ENCODE results near the gene RPL22.

RPL22 gene

GRCh38 chr1:6200188-6200809 is 904 bp upstream of the RPL22 start:
- DNase-seq = no peak

- DNase-seq = no peak
Measured at GRCh38 chr1:6198646-6199297, 623 bp downstream of the RPL22 start.

GRCh38 chr1:6197746-6198427 is 1.5 kb downstream of the RPL22 start:
- DNase-seq = no peak

DNA sequence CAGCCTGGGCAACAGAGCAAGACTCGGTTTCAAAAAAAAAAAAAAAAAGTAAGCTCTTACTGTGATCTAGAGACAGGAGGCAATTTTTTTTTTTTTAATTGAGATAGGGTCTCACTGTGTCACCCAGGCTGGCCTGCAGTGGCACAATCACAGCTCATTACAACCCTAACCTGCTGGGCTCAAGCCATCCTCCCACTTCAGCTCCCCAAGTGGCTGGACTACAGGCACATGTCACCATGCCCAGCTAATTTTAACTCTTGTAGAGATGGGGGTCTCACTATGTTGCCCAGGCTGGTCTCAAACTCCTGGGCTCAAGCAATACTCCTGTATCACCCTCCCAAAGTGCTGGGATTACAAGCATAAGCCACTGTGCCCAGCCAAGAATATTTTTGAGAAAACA is 7.4 kb downstream of the RPL22 start:
- DNase-seq = no peak

DNA sequence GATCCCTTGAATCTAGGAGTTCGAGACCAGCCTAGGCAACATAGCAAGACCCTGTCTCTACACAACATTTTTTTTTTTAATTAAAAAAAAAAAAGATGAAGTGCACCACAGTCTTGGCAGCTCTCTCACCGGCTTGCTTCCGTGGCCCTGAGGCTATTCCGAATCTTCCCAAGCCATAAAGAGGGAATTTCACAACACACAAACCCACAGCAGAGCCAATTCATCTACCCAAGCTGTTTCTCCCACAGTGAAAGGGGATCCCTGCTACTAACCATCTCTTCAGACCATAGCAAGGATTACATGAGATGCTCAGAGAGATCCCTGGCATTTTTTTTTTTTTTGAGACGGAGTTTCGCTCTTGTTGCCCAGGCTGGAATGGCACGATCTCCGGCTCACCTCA is 10.9 kb downstream of the RPL22 start:
- no peak for DNase-seq

DNA sequence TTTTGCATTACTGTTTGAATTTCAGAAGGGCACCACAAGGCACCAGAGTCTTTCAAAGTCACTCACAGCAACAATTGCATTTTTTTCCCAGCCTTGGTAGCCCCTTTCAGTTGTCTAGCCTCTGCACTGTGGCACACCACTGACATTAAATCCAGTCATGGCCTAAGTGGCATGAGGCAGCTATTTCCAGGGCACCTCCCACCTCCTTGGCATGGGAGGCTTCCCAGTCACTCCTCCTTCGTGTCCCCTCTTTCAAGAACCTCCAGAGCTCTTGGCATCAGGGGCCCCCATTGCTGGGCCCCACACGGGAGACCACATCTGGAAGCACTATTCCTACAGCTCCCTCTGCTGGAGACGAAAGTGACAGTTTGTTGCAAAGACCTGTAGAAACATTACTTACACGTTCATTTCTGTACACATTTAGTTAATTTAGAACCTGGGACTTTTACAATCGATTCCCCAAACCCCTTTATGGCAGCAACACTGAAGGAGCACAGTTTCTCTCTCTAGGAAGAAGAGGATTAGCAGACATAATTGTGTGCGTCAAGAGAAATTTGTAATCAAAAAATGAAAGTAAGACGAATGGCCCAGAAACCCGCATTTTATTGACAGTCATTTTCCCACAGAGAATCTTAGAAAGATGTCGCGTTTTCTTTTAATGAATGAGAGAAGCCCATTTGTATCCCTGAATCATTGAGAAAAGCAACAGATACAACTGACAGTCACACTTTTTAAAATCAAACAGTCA is 13.6 kb downstream of the RPL22 start:
- no peak for DNase-seq

DNA sequence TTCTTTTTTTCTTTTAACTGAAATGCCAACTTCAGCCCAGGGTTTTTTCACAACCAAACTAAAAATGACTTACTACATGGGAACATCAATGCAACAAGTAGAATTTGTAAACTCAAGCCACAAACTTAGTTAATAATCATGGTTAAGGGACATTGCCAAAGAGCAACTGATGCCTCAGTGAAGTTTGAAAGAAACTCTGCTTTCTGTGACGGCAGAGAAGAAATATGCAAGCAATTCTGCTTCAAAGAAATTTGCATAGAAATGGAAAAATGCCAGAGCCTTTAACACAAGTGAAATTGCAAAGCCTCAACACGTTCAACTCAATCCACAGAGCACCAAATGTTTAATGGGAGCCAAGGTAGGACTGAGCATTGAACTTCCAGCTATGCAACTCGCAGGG is 14.2 kb downstream of the RPL22 start:
- no peak for DNase-seq

DNA sequence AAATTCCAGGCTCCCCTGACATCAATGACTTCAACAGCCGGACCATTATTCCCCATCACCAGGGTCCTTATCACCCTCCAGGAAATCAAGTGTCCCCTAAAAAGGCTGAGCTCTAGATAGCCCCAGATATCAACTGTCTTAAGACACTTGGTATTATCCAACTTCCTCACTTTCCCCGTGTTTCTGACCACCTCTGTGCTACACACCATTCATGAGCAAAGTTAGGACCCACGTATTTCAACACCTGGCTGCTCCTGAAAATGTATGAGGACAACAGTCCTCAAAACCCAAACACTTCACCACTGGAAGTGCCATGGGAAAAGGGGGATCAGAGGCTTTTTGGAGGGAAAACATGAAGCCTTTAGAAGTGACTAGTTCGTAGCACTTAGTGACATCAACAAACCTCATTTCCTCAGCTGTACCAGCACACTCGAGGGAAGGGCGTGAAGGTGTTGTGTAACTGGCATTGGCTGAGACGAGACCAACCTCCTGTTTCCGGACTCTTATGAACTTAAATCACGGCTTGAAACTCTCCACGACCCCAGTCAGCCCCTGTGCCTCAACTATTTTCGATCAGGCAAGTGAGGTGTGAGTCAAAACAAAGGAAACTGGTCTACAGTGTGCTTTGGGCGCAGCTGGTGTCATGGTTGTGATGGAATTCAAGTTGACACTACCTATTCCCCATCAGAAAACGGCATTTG is 15.2 kb downstream of the RPL22 start:
- no peak for DNase-seq

- no peak for DNase-seq
Measured at GRCh38 chr1:6183520-6183989, 15.8 kb downstream of the RPL22 start.

GRCh38 chr1:6181347-6181770 is 18.0 kb downstream of the RPL22 start:
- DNase-seq = no peak

DNA sequence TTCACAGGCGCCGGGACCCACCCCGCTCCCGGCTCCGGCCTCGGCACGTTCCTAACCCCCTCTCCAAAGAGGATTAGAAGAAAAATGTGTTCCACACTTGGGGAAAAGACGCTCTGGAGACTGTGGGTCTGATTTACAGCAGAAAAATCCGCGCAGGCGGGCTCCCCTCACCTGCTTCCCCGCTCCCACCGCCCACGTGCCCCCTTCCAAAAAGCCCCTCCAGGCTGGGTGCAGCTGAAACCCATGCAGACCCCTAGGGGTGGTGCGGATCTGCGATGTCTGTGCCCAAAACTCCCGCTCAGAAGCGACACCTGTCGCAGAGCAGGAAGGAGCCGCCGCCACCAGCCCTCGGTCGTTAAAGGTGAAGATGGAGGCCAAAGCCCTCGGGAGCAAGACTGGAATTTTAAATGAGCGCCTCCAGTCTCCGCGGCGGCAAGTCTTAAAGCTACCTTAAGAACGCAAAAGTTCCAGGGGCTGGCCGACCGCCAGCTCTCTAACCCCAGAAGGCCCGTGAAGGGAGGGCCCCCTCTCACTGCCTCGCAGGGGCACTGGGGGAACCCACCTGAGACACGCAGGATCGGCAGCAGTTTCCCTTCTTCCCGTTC is 18.6 kb downstream of the RPL22 start:
- no peak for DNase-seq

DNA sequence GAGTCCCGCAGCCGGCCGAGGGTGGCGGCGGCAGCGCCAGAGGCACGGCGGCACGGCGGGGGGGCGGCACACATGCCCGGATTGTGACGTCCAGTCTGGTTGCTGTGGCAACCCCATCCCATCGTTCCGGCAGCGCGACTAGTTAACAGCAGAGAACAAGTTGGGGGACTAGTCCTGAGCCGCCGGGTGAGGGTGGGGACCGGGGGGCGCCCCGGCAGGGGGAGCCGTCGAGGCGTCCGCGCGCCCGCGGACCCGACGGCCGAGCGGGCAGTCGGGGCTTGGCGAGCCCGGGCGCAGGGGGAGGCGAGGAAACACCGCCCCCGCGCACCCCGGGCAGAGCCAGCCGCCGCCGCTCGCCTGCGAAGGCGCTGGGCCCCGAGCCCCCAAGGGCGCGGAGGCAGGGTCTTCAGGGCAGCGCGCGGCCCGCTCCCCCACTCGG is 19.1 kb downstream of the RPL22 start, which contains the start of gene CHD5:
TSS of gene CHD5 (minus strand) at position 54 of the 439 bp plus-strand sequence. CDS start 298 bp downstream, outside the sequence.
- DNase-seq = no peak

- no peak for DNase-seq
Measured at GRCh38 chr1:6179564-6180175, 19.7 kb downstream of the RPL22 start.

DNA sequence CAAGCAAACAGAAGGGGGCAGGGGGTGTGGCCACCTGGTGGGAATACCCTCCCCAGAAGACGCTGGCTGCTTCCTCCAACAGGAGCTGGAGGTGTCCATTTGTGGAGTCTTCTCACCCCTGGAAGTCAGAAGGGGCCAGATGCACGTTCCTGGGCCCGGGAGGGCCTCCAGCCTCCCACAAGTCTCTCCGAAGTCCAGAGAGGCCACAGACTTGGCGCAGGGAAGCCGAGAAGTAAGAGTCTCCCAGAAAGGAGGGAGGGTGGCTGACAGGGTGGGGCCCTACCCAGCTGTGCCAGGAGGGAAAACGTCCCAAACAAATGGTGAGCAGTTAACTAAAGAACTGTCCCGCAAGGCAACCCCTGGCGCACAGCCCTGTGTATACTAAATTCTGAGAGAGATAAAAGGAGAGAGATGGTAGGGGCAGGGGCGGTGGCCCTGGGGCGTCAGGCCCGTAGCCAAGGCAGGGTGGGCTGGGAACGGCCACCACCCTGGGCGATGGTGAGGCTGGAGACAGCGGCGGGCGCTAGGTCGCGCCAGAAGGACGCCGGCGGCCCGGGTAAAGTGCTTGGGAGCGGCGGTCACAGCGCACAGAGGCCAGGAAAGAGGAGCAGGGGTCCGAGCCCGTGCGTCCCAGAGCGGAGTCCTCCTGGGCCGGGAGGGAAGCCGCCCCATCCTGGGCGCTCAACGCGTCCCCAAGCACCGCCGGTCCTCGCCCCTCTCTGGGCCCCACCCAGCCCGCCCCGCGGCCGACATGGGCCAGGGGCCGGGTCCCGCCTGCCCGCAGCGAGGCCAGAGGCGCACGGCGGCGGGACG is 20.4 kb downstream of the RPL22 start:
- DNase-seq = no peak

GRCh38 chr1:6177681-6178380 is 21.6 kb downstream of the RPL22 start:
- DNase-seq = no peak

GRCh38 chr1:6176779-6177178 is 22.6 kb downstream of the RPL22 start:
- DNase-seq = no peak

GRCh38 chr1:6175411-6175828 is 24.0 kb downstream of the RPL22 start:
- DNase-seq = no peak

DNA sequence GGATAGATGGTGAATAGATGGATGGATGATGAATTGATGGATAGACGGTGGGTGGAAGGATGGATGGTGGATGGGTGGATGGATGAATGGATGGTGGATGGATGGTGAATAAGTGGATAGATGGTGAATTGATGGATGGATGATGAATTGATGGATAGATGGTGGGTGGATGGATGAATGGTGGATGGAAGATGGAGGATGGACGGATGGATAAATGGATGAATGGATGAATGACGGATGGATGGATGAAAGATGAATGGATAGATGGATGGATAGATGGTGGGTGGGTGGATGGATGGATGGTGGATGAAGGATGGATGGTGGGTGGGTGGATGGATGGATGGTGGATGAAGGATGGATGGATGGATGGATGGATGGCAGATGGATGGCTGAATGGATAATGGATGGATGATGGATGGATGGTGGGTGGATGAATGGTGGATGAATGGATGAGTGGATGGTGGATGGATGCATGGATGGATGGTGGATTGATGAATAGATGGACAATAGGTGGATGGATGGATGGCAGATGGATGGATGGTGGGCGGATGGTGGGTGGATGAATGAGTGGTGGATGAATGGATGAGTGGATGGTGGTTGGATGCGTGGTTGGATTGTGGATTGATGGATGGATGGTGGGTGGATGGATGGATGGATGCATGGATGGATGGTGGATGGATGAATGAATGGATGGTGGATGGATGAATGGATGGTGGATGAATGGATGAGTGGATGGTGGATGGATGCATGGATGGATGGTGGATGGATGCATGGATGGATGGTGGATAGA is 24.6 kb downstream of the RPL22 start:
- no peak for DNase-seq

- DNase-seq = no peak
Measured at GRCh38 chr1:6172549-6172948, 26.8 kb downstream of the RPL22 start.

Data from islet precursor cell (in vitro differentiated cells).